GM03348 (cell line): ENCODE data around the gene HK1.

Experiments
- DNase-seq: peaks from one replicate; pipeline ENCODE4 v3.0.0; 2012; ENCODE audit warnings: low spot score

HK1 gene

GRCh38 chr10:69346776-69347175 is 68.5 kb downstream of the HK1 start:
- DNase-seq: no peak

DNA sequence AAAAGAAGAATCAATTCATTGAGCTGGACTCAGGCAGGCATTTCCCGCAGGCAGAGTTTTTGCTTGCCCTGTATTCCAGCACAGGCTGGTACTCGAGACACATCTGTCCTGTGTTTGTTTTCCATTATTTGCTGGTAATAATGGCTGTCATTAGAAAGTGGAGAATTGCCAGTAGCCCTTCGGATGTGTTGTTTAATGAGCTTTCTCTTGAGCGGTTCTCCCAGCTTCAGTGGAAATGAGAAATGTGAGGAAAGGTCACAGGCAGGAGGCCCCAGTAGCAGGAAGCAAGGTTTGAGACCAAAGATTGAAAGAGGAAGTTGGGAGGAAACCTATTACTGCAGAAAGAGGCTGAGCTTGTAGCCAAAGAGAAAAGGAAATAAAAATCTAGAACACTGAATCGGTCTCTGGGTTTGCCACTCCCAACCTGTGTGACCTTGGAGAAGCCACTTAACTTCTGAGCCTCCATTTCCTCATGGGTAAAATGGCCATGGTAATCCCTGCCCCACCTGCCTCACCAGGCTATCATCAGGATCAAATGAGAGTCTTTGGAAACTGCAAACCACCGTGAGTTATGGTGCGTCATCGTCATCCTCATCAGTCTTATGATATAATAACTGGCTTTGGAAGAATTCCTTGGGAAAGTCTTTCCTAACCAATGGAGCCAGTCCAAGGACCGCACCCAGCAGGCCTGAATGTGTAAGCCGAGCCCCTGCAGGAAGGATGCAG is 70.7 kb downstream of the HK1 start:
- peak; percentile 93 for DNase-seq

GRCh38 chr10:69349542-69349888 is 71.2 kb downstream of the HK1 start:
- DNase-seq: no peak

- no peak for DNase-seq
Measured at GRCh38 chr10:69351589-69351988, 73.3 kb downstream of the HK1 start.

DNA sequence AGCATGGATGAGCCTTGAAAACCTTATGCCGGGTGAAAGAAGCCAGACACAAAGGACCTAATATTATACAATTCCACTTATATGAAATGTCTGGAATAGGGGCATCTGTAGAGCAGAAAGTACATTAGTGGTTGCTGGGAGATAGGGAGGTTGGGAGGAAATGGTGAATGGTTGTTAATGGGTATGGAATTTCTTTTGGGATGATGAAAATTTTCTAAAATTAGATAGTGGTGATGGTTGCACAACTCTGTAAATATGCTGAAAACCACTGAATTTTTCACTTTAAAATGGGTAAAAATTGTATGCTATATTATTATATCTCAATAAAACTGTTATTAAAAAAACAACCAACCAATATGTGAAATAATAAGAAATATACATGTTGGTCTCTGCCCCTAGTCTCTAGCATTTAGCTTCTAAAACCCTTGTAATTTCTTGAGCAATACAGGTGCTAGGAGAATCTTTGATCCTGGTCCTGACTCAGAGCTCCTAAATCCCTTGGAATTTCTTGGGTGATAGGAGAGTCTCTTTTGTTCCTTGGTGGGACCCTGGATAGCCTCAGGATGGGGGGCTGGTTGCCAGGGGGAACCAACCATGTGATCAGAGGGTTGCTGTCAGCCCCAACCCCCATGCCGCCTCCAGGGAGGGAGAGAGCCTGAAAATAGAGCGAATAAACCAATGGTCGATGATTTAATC is 74.4 kb downstream of the HK1 start:
- DNase-seq: peak; percentile 82

- no peak for DNase-seq
Measured at GRCh38 chr10:69353977-69354635, 75.8 kb downstream of the HK1 start.

DNA sequence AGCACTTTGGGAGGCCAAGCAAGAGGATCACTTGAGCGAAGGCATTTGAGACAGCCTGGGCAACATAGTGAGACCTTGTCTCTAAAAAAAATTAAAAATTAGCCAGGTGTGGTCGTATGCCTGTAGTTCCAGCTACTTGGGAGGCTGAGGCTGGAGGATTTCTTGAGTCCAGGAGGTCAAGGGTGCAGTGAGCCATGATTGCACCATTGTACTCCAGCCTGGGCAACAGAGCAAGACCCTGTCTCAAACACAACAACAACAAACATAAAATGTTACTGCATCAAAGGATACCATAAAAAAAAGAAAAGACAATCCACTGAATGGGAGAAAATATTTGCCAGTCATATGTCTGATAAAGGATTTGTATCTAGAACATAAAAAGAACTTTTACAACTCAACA is 77.9 kb downstream of the HK1 start:
- DNase-seq: no peak

DNA sequence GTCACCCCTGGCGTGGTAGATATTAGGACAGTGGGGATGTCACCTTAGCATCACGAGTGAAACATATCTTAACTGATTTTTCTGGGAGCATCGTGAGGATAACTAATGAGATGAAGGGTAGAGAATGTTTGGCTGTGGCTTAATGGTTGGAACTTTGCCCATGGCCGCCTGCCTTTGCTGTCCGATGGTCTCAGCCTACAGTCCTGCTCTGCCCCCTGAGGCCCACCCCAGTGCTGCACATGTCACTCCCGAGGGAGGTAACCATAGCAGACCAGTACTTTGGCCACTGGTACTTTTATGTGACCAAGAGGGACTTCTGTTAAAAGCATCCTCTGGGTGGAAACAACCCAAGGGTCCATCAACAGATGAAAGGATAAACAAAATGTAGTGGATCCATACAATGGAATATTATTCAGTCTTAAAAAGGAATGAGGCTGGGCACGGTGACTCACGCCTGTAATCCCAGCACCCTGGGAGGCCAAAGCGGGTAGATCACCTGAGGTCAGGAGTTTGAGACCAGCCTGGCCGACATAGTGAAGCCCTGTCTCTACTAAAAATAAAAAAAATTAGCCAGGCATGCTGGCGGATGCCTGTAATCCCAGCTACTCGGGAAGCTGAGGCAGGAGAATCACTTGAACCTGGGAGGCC is 80.0 kb downstream of the HK1 start:
- no peak for DNase-seq

DNA sequence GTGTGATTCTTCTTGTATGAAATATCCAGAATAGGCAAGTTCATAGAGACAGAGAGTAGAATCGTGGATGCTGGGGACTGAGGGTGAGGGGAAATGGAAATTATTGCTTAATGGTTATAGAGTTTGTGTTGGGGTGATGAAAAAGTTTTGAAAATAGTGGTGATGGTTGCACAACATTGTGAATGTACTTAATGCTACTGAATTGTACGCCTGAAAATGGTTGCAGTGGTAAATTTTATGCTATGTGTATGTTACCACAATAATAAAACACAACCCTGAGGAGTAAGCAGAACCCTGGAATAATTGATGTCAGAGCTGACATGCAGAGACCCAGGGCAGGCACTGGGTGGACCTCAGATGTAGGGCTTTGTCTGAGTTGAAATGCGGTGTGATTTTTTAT is 80.9 kb downstream of the HK1 start:
- DNase-seq: no peak

GRCh38 chr10:69359594-69359993 is 81.3 kb downstream of the HK1 start:
- no peak for DNase-seq

DNA sequence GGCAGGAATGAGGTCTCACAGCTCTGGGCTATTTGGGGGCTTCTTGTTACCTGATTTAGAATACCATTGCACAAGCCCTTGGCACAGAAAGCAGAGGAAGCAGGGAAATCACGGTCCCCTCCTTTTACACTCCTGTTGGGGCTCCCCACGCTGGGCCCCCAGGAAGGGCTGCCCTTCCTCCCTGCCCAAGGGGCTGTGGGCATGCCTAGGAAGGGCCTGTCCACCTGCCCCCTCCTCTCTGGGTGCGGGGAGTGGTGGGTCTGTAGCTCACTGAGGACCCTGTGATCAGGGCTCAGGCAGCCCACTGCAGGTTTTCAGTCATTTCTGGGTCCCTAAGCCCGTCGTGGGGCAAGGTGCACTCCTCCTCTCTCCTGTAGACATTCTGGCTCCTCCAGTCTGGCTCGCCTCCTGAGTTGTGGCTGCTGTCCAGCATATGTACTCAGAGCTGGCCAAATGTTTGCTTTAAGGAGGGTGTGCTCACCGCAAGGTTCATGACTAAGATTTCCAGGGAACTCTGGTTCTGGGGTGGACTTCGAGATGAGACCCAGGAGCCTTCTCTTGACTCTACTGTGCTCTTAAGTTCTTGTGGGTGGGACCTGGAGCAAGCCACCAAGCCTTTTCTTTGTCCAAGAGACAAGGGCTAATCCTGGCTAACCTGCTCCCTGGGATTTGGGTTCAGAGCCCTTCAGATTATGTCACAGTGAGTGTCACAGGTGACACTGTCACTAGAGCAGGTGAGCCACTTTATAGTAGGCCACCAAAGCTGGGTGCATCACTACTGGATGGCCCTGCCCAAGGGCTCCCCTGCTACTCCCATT is 82.4 kb downstream of the HK1 start:
- DNase-seq: peak; percentile 90

GRCh38 chr10:69361303-69361614 is 83.0 kb downstream of the HK1 start:
- no peak for DNase-seq

DNA sequence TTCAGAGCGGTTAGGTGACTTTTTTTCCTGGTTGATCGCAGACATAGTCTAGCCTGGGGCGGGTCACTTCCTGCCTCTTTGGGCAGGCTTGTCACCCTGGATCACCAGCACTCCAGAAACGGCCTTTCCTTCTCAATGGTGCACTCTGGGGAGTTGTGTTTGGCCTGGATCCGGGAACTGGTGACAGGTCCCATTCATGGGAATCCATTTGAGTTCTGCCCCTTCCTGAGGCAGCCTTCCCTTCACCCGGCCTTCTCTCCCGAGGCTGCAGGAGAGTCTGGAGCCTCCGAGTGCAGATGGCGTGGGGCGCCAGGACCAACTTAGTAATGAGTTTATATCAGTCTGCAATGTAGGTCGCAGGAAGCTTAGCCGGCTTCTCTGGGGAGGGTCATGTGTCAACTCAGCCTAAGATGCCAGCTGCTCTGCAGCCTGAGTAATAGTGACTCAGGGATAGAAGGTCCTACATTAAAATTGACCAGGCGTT is 84.2 kb downstream of the HK1 start:
- DNase-seq: peak; percentile 57

- DNase-seq: no peak
Measured at GRCh38 chr10:69363666-69364065, 85.4 kb downstream of the HK1 start.

- DNase-seq: no peak
Measured at GRCh38 chr10:69364232-69364940, 86.1 kb downstream of the HK1 start.

DNA sequence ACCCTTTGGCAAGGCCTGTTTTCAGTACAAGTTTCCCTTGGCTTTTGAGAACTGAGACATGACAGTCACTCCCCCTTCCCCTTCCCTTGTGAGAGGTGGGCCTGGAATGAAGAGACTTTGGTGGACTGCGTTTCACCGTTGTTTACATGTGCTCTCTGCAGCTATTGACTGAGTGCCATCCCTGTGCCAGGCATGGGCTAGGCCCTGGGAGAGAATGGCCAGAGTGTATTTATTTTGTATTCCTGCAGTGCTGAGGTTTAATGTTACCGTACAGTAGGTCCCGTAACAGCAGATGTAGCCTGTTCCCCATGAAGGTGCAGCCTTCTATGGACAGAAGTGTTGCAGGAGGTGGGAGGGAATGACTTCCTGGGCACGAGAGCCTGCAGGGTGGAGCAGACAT is 88.4 kb downstream of the HK1 start:
- DNase-seq: no peak

GRCh38 chr10:69367469-69367868 is 89.2 kb downstream of the HK1 start:
- no peak for DNase-seq

DNA sequence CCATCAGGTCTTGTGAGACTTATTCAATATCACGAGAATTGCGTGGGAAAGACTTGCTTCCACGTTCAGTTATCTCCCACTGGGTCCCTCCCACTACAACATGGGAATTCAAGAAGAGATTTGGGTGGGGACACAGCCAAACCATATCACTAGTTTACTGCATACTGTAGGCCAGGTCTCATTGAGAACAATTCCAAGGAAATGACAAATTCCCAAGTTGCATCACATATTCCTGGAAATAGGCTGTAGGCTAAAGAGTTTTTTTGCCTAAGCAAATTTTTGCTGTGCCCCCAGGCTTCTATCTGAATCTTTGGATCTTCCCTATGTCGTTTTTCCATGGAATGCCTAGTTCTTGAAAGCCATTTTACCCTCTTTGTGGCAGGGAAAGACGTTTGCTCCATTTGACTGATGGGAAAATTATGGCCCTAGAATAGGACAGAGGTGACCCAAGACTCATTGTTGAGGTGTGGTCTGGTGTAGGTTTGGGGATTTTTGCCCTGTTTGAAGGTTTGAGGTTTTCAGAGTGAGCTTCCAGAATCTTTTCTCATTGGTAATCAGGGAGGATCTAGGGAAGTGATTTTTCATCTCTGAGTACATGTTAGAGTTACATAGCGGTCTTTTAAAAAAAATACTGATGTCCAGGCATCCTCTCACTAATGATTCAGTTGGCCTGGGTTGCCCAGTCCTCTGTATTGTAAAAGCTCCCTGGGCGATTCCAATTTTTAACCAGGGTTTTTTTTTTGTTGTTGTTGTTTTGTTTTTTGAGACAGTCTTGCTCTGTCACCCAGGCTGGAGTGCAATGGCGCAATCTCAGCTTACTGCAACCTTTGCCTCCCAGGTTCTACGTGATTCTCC is 94.1 kb downstream of the HK1 start:
- peak; percentile 36 for DNase-seq

DNA sequence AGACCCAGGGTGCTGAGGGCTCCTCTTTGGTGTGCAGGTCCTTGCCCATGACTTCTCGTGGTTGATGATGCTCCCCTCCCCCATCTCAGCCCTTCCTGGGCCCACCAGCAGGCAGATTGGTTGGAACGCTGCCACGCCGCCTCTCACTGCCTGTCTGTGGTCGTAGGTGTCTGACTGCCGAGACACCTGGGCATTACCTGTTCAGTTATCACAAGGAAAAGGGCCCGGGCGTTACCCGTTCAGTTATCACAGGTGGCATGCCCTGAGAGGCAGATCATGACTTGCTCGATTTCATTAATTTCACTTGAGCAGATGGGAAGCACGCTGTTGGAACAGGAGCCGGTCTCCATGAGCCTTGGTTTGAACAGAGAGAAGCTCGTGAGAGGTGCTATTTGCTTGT is 95.9 kb downstream of the HK1 start:
- no peak for DNase-seq

- no peak for DNase-seq
Measured at GRCh38 chr10:69374931-69375306, 96.6 kb downstream of the HK1 start.
